HG03378 (cell line): ENCODE results near the gene DCP1B.
A peak's percentile ranks its signal among the peaks of the same experiment; 100 is the strongest.

Experiments
- ATAC-seq: cut with Tn5 transposase; IDR thresholded peaks from one replicate; pipeline ENCODE4 v1.9.1; 2021; ENCODE audit warnings: mild to moderate bottlenecking, moderate library complexity; ENCODE audit not compliant: unreplicated experiment

DCP1B gene

GRCh38 chr12:2017546-2018337, 13.5 kb upstream of the DCP1B start:
- ATAC-seq = no peak

GRCh38 chr12:2016862-2017545, 12.7 kb upstream of the DCP1B start:
- ATAC-seq = no peak

- ATAC-seq = no peak
Observed at GRCh38 chr12:2014231-2014630, 10.0 kb upstream of the DCP1B start.

GRCh38 chr12:2013527-2014223, 9.4 kb upstream of the DCP1B start:
- no peak for ATAC-seq

GRCh38 chr12:2013086-2013485, 8.8 kb upstream of the DCP1B start:
- no peak for ATAC-seq

- no peak for ATAC-seq
Observed at GRCh38 chr12:2011643-2012607, 7.7 kb upstream of the DCP1B start.

- ATAC-seq = no peak
Observed at GRCh38 chr12:2009623-2010022, 5.4 kb upstream of the DCP1B start.

- ATAC-seq = no peak
Observed at GRCh38 chr12:2008677-2009076, 4.4 kb upstream of the DCP1B start.

- peak; percentile 13 for ATAC-seq
Observed at GRCh38 chr12:2003676-2004112, 563 bp downstream of the DCP1B start.

GRCh38 chr12:1995205-1995896, 8.9 kb downstream of the DCP1B start:
- no peak for ATAC-seq

- no peak for ATAC-seq
Observed at GRCh38 chr12:1994429-1995143, 9.7 kb downstream of the DCP1B start.

GRCh38 chr12:1993871-1994371, 10.3 kb downstream of the DCP1B start:
- ATAC-seq = no peak

GRCh38 chr12:1993341-1993740, 10.9 kb downstream of the DCP1B start:
- ATAC-seq = no peak

- no peak for ATAC-seq
Observed at GRCh38 chr12:1992732-1993131, 11.5 kb downstream of the DCP1B start.

GRCh38 chr12:1989111-1989510, 15.1 kb downstream of the DCP1B start:
- ATAC-seq = no peak

- no peak for ATAC-seq
Observed at GRCh38 chr12:1984759-1985158, 19.5 kb downstream of the DCP1B start.

- ATAC-seq = no peak
Observed at GRCh38 chr12:1980282-1980681, 24.0 kb downstream of the DCP1B start.

GRCh38 chr12:1978078-1978862, 26.0 kb downstream of the DCP1B start:
- ATAC-seq = no peak
